GM12891 (cell line): Measurements from ENCODE around the gene NFKBIE.

ENCODE experiments used
- DNase-seq: peaks from one replicate; pipeline ENCODE4 v3.0.0; 2011; ENCODE audit warnings: low spot score; ENCODE audit not compliant: insufficient read length
- FAIRE-seq: peaks from 2 replicates; lab custom pipeline; 2011; peaks lifted over from hg19 to GRCh38; lab: Jason Lieb, UNC
- PAX5 ChIP-seq: IDR thresholded peaks from 2 replicates; pipeline ENCODE4 v1.6.1; 2011; ENCODE audit warnings: low read length, moderate library complexity, mild to moderate bottlenecking; ENCODE audit not compliant: insufficient read depth, severe bottlenecking
- POLR2A ChIP-seq: IDR thresholded peaks from 2 replicates; pipeline ENCODE4 v1.6.1; 2011; ENCODE audit warnings: low read depth, low read length, control low read depth
- POLR2AphosphoS5 ChIP-seq: IDR thresholded peaks from 2 replicates; pipeline ENCODE4 v1.6.1; 2011; ENCODE audit warnings: low read depth, low read length, control low read depth
- POU2F2 ChIP-seq: IDR thresholded peaks from 2 replicates; pipeline ENCODE4 v1.6.1; 2011; ENCODE audit warnings: low read depth, mild to moderate bottlenecking, control low read depth, low read length, moderate library complexity
- SPI1 ChIP-seq: IDR thresholded peaks from 2 replicates; pipeline ENCODE4 v1.6.1; 2011; ENCODE audit warnings: low read depth, low read length, control low read depth
- TAF1 ChIP-seq: IDR thresholded peaks from 2 replicates; pipeline ENCODE4 v1.6.1; 2011; ENCODE audit warnings: low read depth, low read length, control low read depth

NFKBIE gene

GRCh38 chr6:44249082-44249748 lies 16.1 kb downstream of the NFKBIE start:
- no peak for DNase-seq
- no peak for FAIRE-seq
- TF ChIP-seq PAX5 (no peak), POLR2A (0 out of 2 replicates have a peak, but pooled peaks have one; percentile 30)

- no peak for TF ChIP-seq PAX5
- TF ChIP-seq POLR2AphosphoS5 = no peak
- TF ChIP-seq TAF1 = no peak
- no peak for TF ChIP-seq SPI1
- TF ChIP-seq POLR2A = no peak
- no peak for TF ChIP-seq POU2F2
- DNase-seq (no peak), FAIRE-seq (no peak)
Measured at GRCh38 chr6:44248579-44248978, 16.8 kb downstream of the NFKBIE start.

GRCh38 chr6:44247338-44248302 lies 17.7 kb downstream of the NFKBIE start:
- TF ChIP-seq POLR2A (no peak), POU2F2 (no peak), POLR2AphosphoS5 (no peak; the same call in 1 of the 2 replicates)
- FAIRE-seq (no peak), DNase-seq (no peak)

- TF ChIP-seq SPI1 (no peak), POU2F2 (peak; percentile 99), TAF1 (peak; percentile 100), PAX5 (peak; percentile 51), POLR2A (peak; percentile 100), POLR2AphosphoS5 (peak; percentile 100)
- DNase-seq = peak; percentile 86
- FAIRE-seq = peak; percentile 95
Measured at GRCh38 chr6:44246663-44247337, 18.6 kb downstream of the NFKBIE start, which contains the start of gene HSP90AB1. TSS of gene HSP90AB1 (plus strand) at chr6:44247101. CDS start at chr6:44248630, 1,529 bp downstream.

GRCh38 chr6:44245912-44246662 lies 19.3 kb downstream of the NFKBIE start:
- peak; percentile 77 for FAIRE-seq
- DNase-seq = no peak

GRCh38 chr6:44245391-44245911 lies 19.9 kb downstream of the NFKBIE start:
- FAIRE-seq (no peak), DNase-seq (no peak)
- TF ChIP-seq SPI1 (no peak), POLR2A (no peak), POLR2AphosphoS5 (no peak)

More at GRCh38 chr6:44245912-44246662, 19.3 kb downstream of the NFKBIE start:
- TF ChIP-seq TAF1 (no peak), POU2F2 (no peak), POLR2AphosphoS5 (no peak), PAX5 (no peak), SPI1 (no peak), POLR2A (no peak)

- FAIRE-seq (no peak), DNase-seq (no peak)
- TF ChIP-seq PAX5 (no peak), POU2F2 (no peak), SPI1 (no peak), POLR2A (no peak), POLR2AphosphoS5 (no peak), TAF1 (no peak)
Measured at GRCh38 chr6:44243345-44243744, 22.0 kb downstream of the NFKBIE start.

- DNase-seq (no peak), FAIRE-seq (no peak)
Measured at GRCh38 chr6:44238687-44239350, 26.5 kb downstream of the NFKBIE start.

More at GRCh38 chr6:44238687-44239350, 26.5 kb downstream of the NFKBIE start:
- TF ChIP-seq POLR2AphosphoS5 (no peak), SPI1 (no peak)
